KMS-11 (cell line): ENCODE results near the gene IGFBPL1.

Experiments
- H2AFZ ChIP-seq: fragments of 200-600 bp; sonication (generic); 2 replicates; pipeline ENCODE4 v1.6.1; 2016; ENCODE audit warnings: antibody characterized with exemption, mixed run types, low read depth
- H3K27ac ChIP-seq: fragments of 200-600 bp; sonication (generic); 2 replicates; pipeline ENCODE4 v1.6.1; 2016; ENCODE audit warnings: mild to moderate bottlenecking, mixed run types
- H3K27me3 ChIP-seq: fragments of 200-600 bp; sonication (generic); 2 replicates; pipeline ENCODE4 v1.6.1; 2017; ENCODE audit warnings: mild to moderate bottlenecking, low read depth, mixed run types, moderate library complexity; ENCODE audit not compliant: insufficient read depth
- H3K36me3 ChIP-seq: fragments of 200-600 bp; sonication (generic); 2 replicates; pipeline ENCODE4 v1.6.1; 2017; ENCODE audit warnings: mild to moderate bottlenecking, mixed run types; ENCODE audit not compliant: insufficient read depth
- H3K4me1 ChIP-seq: fragments of 200-600 bp; sonication (generic); 2 replicates; pipeline ENCODE4 v1.6.1; 2016; ENCODE audit warnings: mild to moderate bottlenecking, low read depth, mixed run types; ENCODE audit not compliant: poor library complexity, severe bottlenecking
- H3K4me2 ChIP-seq: fragments of 200-600 bp; sonication (generic); 2 replicates; pipeline ENCODE4 v1.7.0; 2016; ENCODE audit warnings: mild to moderate bottlenecking, mixed run types
- H3K4me3 ChIP-seq: fragments of 200-600 bp; sonication (generic); IDR thresholded peaks from 2 replicates; pipeline ENCODE4 v1.6.1; 2017; ENCODE audit warnings: low read depth, low read length, mixed read lengths; ENCODE audit not compliant: insufficient read depth
- H3K79me2 ChIP-seq: fragments of 200-600 bp; sonication (generic); 2 replicates; pipeline ENCODE4 v1.6.1; 2016; ENCODE audit warnings: low read depth, mixed run types; ENCODE audit not compliant: insufficient read depth
- H3K9ac ChIP-seq: fragments of 200-600 bp; sonication (generic); 2 replicates; pipeline ENCODE4 v1.6.1; 2016; ENCODE audit warnings: mild to moderate bottlenecking, mixed run types
- H4K20me1 ChIP-seq: fragments of 200-600 bp; sonication (generic); 2 replicates; pipeline ENCODE4 v1.6.1; 2016; ENCODE audit warnings: mild to moderate bottlenecking, mixed run types; ENCODE audit not compliant: insufficient read depth
- CTCF ChIP-seq: fragments of 200-600 bp; sonication (generic); conservative IDR thresholded peaks from 2 replicates; pipeline ENCODE4 v1.6.1; 2017; ENCODE audit warnings: low read depth, mild to moderate bottlenecking, antibody characterized with exemption, low read length, moderate library complexity, mixed read lengths

Gene IGFBPL1

GRCh38 chr9:38372762-38373619, 51.3 kb downstream of the IGFBPL1 start:
- no peak for TF ChIP-seq CTCF

GRCh38 chr9:38371495-38371894, 52.8 kb downstream of the IGFBPL1 start:
- Histone ChIP-seq H3K27me3 (no peaks in the 10 kb centered on the region), H3K27ac (no peak overlapping the region), H2AFZ (no peak overlapping the region), H3K79me2 (no peaks in the 10 kb centered on the region), H4K20me1 (no peaks in the 10 kb centered on the region), H3K4me3 (no peak overlapping the region), H3K4me1 (no peaks in the 10 kb centered on the region), H3K4me2 (no peak overlapping the region), H3K9ac (no peak overlapping the region), H3K36me3 (no peaks in the 10 kb centered on the region)
- TF ChIP-seq CTCF, result no peak; the same call in 1 of the 2 replicates

More at GRCh38 chr9:38372762-38373619, 51.3 kb downstream of the IGFBPL1 start:
- H3K79me2 ChIP-seq, result no peaks in the 10 kb centered on the region
- no peak overlapping the region for H2AFZ ChIP-seq
- H3K4me3 ChIP-seq, result no peak overlapping the region
- no peaks in the 10 kb centered on the region for H4K20me1 ChIP-seq
- H3K9ac ChIP-seq, result no peak overlapping the region
- H3K36me3 ChIP-seq, result no peaks in the 10 kb centered on the region
- no peak overlapping the region for H3K27ac ChIP-seq
- no peaks in the 10 kb centered on the region for H3K4me1 ChIP-seq
- H3K4me2 ChIP-seq, result no peak overlapping the region
- H3K27me3 ChIP-seq, result no peaks in the 10 kb centered on the region

- TF ChIP-seq CTCF, result no peak
- Histone ChIP-seq H3K27ac (no peak overlapping the region), H3K27me3 (no peaks in the 10 kb centered on the region), H3K79me2 (no peaks in the 10 kb centered on the region), H3K4me2 (no peak overlapping the region), H3K4me1 (no peaks in the 10 kb centered on the region), H3K4me3 (no peak overlapping the region), H3K9ac (no peak overlapping the region), H2AFZ (no peak overlapping the region), H3K36me3 (no peaks in the 10 kb centered on the region), H4K20me1 (no peaks in the 10 kb centered on the region)
Observed at GRCh38 chr9:38370176-38370575, 54.1 kb downstream of the IGFBPL1 start.

GRCh38 chr9:38368731-38369130, 55.5 kb downstream of the IGFBPL1 start:
- H3K4me1 ChIP-seq, result no peaks in the 10 kb centered on the region
- no peaks in the 10 kb centered on the region for H3K79me2 ChIP-seq
- no peak overlapping the region for H2AFZ ChIP-seq
- no peak overlapping the region for H3K4me2 ChIP-seq
- no peaks in the 10 kb centered on the region for H3K27me3 ChIP-seq
- H3K4me3 ChIP-seq, result no peak overlapping the region
- no peaks in the 10 kb centered on the region for H4K20me1 ChIP-seq
- no peak overlapping the region for H3K27ac ChIP-seq
- H3K36me3 ChIP-seq, result no peaks in the 10 kb centered on the region
- TF ChIP-seq CTCF, result no peak
- no peak overlapping the region for H3K9ac ChIP-seq
